HG02943 (cell line): ENCODE results near the gene SUPT3H.
A peak's percentile ranks its signal among the peaks of the same experiment; 100 is the strongest.

Experiments
- ATAC-seq: cut with Tn5 transposase; IDR thresholded peaks from one replicate; pipeline ENCODE4 v1.9.1; 2021; ENCODE audit warnings: mild to moderate bottlenecking, low read depth, moderate library complexity; ENCODE audit not compliant: unreplicated experiment

The SUPT3H gene

GRCh38 chr6:45377554-45378333 lies at the start of gene SUPT3H:
SUPT3H (minus strand) TSS chr6:45377934.
- peak; percentile 94 for ATAC-seq

- no peak for ATAC-seq
These were observed 48.5 kb upstream of the SUPT3H start for GRCh38 chr6:45426251-45426650.

- no peak for ATAC-seq
These were observed 46.7 kb upstream of the SUPT3H start for GRCh38 chr6:45424451-45424861.

- ATAC-seq, result no peak
These were observed 46.2 kb upstream of the SUPT3H start for GRCh38 chr6:45423824-45424450.

- no peak for ATAC-seq
These were observed 45.5 kb upstream of the SUPT3H start for GRCh38 chr6:45423111-45423823.

GRCh38 chr6:45422503-45423110 lies 44.9 kb upstream of the SUPT3H start:
- ATAC-seq, result no peak

- ATAC-seq, result no peak
These were observed 44.2 kb upstream of the SUPT3H start for GRCh38 chr6:45421709-45422502.

GRCh38 chr6:45420909-45421708 lies 43.4 kb upstream of the SUPT3H start:
- ATAC-seq, result no peak

GRCh38 chr6:45420083-45420908 lies 42.6 kb upstream of the SUPT3H start:
- no peak for ATAC-seq

GRCh38 chr6:45419571-45420082 lies 41.9 kb upstream of the SUPT3H start:
- ATAC-seq, result no peak

GRCh38 chr6:45417436-45417835 lies 39.7 kb upstream of the SUPT3H start:
- no peak for ATAC-seq

- ATAC-seq, result no peak
These were observed 39.0 kb upstream of the SUPT3H start for GRCh38 chr6:45416700-45417099.

GRCh38 chr6:45415788-45416518 lies 38.2 kb upstream of the SUPT3H start:
- no peak for ATAC-seq

- no peak for ATAC-seq
These were observed 37.6 kb upstream of the SUPT3H start for GRCh38 chr6:45415315-45415714.

GRCh38 chr6:45411959-45412358 lies 34.2 kb upstream of the SUPT3H start:
- no peak for ATAC-seq

- ATAC-seq, result no peak
These were observed 22.3 kb upstream of the SUPT3H start for GRCh38 chr6:45400021-45400420.

GRCh38 chr6:45398075-45398813 lies 20.5 kb upstream of the SUPT3H start:
- ATAC-seq, result no peak
